ENCODE data around the gene OPA3. TPM values are rescaled to one million over a fixed set of nuclear protein-coding genes. Genes with fewer than 3 reads are reported as not detected.

OPA3 gene
- total RNA-seq, 1 experiment from 2014 or later, result 15.2 TPM

GRCh38 chr19:45518469-45518826 is 66.2 kb downstream of the OPA3 start:
- TF ChIP-seq EZH2 (IDR thresholded peaks at IDR 0.05; ENCODE audit: low read depth), result no peak
- TF ChIP-seq, protein P1, sequence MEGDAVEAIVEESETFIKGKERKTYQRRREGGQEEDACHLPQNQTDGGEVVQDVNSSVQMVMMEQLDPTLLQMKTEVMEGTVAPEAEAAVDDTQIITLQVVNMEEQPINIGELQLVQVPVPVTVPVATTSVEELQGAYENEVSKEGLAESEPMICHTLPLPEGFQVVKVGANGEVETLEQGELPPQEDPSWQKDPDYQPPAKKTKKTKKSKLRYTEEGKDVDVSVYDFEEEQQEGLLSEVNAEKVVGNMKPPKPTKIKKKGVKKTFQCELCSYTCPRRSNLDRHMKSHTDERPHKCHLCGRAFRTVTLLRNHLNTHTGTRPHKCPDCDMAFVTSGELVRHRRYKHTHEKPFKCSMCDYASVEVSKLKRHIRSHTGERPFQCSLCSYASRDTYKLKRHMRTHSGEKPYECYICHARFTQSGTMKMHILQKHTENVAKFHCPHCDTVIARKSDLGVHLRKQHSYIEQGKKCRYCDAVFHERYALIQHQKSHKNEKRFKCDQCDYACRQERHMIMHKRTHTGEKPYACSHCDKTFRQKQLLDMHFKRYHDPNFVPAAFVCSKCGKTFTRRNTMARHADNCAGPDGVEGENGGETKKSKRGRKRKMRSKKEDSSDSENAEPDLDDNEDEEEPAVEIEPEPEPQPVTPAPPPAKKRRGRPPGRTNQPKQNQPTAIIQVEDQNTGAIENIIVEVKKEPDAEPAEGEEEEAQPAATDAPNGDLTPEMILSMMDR (conservative IDR thresholded peaks at IDR 0.05), result no peak
- intact Hi-C loops (cut with micrococcal nuclease; ENCODE audit: unreplicated experiment), result no loop called here
- Histone ChIP-seq H3K79me2 (ENCODE audit: low read depth) (peaks cover 27% of the 10 kb centered on the region), H3K9me2 (ENCODE audit: insufficient read depth) (no peaks in the 10 kb centered on the region), H3K27me3 (ENCODE audit: insufficient read depth, low read depth) (no peaks in the 10 kb centered on the region), H3K27ac (no peak overlapping the region), H3K4me1 (replicated peaks; ENCODE audit: insufficient read depth) (peaks cover 48% of the 10 kb centered on the region), H3K36me3 (ENCODE audit: low read depth) (peaks cover 10% of the 10 kb centered on the region; the same call in 1 of the 2 replicates), H3K4me3 (no peak overlapping the region), H3F3A (ENCODE audit: insufficient read depth, low read depth) (peaks cover 78% of the 10 kb centered on the region), H4K20me1 (ENCODE audit: insufficient read depth) (peaks cover 36% of the 10 kb centered on the region), H2AFZ (no peak overlapping the region), H3K9me3 (ENCODE audit: insufficient read depth, low read depth) (no peaks in the 10 kb centered on the region), H3K4me2 (no peak overlapping the region)
- ChIA-PET CTCF (no interaction called here), POLR2A (ENCODE audit: unreplicated experiment) (no interaction called here)
- DNase-seq, result no peak
- no TSS peak for BruUV-seq (replicated peaks)

- Histone ChIP-seq H3K9me2 (ENCODE audit: insufficient read depth) (no peaks in the 10 kb centered on the region), H3K27ac (no peak overlapping the region), H3F3A (ENCODE audit: insufficient read depth, low read depth) (peaks cover 75% of the 10 kb centered on the region), H3K79me2 (ENCODE audit: low read depth) (peaks cover 33% of the 10 kb centered on the region), H3K4me3 (no peak overlapping the region), H3K27me3 (ENCODE audit: insufficient read depth, low read depth) (no peaks in the 10 kb centered on the region), H3K4me2 (no peak overlapping the region), H2AFZ (no peak overlapping the region), H3K9me3 (ENCODE audit: insufficient read depth, low read depth) (no peaks in the 10 kb centered on the region), H4K20me1 (ENCODE audit: insufficient read depth) (peaks cover 41% of the 10 kb centered on the region), H3K36me3 (ENCODE audit: low read depth) (peaks cover 10% of the 10 kb centered on the region), H3K4me1 (replicated peaks; ENCODE audit: insufficient read depth) (peaks cover 50% of the 10 kb centered on the region)
- POLR2A ChIA-PET (ENCODE audit: unreplicated experiment), result no interaction called here
- CTCF ChIA-PET, result no interaction called here
- TF ChIP-seq, protein P1 (conservative IDR thresholded peaks at IDR 0.05), result no peak
- DNase-seq, result no peak
- intact Hi-C loops (cut with micrococcal nuclease; ENCODE audit: unreplicated experiment), result no loop called here
- BruUV-seq (replicated peaks), result no TSS peak
Measured at GRCh38 chr19:45517641-45518468, 66.7 kb downstream of the OPA3 start.

GRCh38 chr19:45517238-45517637 is 67.4 kb downstream of the OPA3 start:
- Histone ChIP-seq H3K27ac (no peak overlapping the region), H3K4me3 (no peak overlapping the region), H3K4me1 (replicated peaks; ENCODE audit: insufficient read depth) (peaks cover 50% of the 10 kb centered on the region), H2AFZ (no peak overlapping the region), H4K20me1 (ENCODE audit: insufficient read depth) (peaks cover 47% of the 10 kb centered on the region), H3K36me3 (ENCODE audit: low read depth) (peaks cover 10% of the 10 kb centered on the region), H3K9me3 (ENCODE audit: insufficient read depth, low read depth) (no peaks in the 10 kb centered on the region), H3K27me3 (ENCODE audit: insufficient read depth, low read depth) (no peaks in the 10 kb centered on the region), H3K9me2 (ENCODE audit: insufficient read depth) (no peaks in the 10 kb centered on the region), H3K4me2 (no peak overlapping the region), H3F3A (ENCODE audit: insufficient read depth, low read depth) (peaks cover 73% of the 10 kb centered on the region), H3K79me2 (ENCODE audit: low read depth) (peaks cover 39% of the 10 kb centered on the region)
- TF ChIP-seq EZH2 (IDR thresholded peaks at IDR 0.05; ENCODE audit: low read depth), result no peak
- TF ChIP-seq, protein P1 (conservative IDR thresholded peaks at IDR 0.05), result no peak
- no TSS peak for BruUV-seq (replicated peaks)
- no peak for DNase-seq
- intact Hi-C loops (cut with micrococcal nuclease; ENCODE audit: unreplicated experiment), result no loop called here
- ChIA-PET POLR2A (ENCODE audit: unreplicated experiment) (no interaction called here), CTCF (no interaction called here)

Measured in PC-9 (cell line).